Measurements from ENCODE around the gene STX16.

Gene STX16

DNA sequence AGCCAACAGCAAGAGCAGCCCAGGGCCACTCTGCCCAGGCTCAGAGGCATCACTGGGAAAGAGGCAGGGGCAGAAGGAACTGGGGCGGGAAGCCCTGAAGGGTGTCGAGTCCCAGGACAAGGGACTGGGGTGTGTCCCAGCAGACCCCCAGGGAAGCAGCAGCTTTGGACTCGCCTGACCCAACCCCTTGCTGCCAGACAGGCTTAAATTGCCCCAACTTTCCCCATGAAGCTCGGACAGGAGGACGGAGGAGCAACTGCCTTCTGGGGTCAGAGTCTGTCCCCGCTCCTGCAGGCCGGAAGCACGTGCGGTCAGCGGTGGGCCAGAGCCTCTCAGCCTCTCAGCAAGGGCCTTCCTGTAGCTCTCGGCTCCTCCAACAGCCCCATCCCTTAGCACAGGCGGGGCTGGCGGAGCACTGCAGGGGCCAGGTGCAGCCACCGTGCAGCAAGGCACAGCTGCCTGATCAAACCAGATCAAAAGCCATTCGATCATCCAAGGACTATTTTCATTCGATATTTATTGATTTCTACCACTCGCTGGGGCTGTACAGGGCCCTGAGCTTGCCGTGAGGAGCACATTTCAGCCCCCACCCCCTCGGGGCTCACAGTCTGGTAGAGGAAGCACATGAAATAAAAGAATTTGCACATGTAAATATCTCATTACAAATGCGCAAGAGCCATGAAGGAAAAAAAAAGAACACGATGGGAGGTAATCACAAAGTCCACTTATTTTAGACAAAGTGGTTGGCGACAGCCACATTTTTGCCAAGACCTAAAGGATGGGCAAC, 31.8 kb upstream of the STX16 start:
- DNase-seq = no peak

- no peak for DNase-seq
Measured at GRCh38 chr20:58619864-58620431, 31.1 kb upstream of the STX16 start.

DNA sequence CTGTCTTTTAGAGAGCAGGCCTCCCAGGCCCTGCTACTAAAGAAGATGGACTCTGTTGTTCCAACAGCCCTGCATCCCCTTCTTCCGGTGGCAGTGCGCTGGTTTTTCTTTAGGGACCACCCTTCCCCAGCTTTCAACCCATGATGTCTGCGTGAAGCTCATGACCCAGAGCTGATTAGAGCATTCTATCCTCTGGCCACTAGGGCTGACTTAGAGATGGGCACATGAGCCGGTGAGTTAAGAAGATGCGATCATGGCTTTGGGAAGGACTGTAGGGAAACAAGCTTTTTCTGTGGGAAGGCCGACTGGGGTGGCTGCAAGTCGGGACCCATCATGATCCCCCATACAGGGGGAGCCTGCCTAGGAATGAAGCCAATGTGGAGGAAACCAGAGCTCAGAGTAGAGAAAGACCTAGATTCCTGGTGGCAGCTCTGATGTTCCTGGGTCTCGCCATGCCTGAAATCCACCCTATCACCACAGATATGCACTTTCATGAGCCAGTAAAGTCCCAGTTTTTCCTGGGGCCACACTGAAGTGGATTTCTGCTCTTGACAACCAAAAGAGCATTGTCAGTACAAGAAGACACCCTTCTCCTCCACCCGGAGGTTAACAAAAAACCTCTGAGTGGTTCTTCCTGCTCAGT, 29.1 kb upstream of the STX16 start:
- no peak for DNase-seq

DNA sequence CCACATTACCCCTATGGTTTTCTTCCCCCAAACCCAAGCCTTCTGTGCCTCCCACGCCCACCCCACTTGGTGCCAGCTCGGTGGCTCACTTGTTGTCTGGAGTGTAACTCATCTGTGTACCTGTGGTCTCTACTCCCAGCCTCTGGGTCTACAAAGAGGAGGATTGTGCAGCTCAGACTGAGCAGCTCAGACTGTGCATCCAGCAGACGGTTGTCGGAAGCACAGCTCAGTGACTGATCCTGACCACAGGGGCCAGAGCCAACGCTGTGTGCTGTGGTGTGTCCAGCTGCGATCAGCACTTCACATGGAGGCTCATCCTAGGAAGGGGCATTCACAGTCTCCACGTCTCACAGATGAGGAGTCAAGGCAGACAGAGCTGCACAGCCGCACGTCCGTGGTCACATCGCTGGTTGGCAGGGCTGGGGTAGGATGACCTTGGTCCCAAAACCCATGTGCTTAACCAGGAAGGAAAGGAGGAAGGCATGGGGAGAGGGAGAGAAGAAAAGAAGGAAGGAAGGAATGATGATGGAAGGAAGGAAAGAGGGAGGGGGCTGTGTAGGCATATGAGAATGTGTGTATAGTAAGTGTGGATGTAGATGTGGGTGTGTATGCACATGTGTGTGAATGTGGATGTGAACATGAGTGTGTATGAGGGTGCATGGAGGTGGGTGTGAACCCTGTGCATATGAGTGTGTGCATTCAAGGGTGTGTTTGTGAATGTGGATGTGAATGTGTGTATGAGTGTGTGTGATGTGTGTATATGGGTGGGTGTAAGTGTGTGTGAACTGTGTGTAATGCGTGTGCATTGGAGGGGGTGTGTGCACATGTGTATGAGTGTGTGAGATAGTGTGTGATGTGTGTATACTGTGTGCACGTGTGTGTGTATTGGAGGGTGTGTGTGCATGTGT, 28.2 kb upstream of the STX16 start:
- no peak for DNase-seq

DNA sequence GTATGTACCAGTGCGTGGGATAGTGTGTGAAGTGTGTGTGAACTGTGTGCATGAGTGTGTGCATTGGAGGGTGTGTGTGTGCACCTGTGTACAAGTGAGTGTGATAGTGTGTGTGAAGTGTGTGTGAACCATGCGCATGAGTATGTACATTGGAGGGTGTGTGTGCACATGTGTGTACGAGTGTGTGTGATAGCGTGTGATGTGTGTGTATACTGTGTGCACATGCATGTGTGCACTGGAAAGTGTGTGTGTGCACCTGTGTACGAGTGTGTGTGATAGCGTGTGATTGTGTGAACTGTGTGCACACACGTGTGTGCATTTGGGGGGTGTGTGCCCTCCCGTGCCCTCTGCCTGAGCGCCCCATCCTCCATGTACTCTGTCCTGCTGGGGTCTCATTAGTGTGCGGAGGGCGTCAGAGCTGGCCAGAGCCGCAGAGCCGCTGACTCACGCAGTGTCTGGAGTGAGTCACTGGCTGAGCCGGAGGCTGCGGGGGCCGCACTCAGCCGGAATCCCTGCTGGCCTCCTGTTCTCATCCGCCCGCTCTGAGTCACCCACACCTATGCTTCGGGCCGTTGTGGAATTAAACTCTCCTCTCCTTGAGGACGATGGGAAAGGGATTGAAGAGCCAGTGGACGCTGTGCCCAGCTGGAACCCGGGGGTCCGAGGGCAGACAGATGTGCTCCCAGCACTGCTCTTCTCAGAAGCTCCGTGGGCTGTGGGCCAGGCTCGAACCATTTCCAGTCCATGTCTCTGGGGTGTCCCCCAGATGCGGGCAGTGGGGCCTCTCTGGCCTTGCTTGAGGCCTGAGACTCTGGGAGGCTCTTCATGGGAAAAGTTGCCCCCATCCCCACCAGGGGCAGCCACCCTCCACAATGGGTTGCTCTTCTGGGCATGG, 27.3 kb upstream of the STX16 start:
- no peak for DNase-seq

- DNase-seq = no peak
Measured at GRCh38 chr20:58624687-58625086, 26.4 kb upstream of the STX16 start.

DNA sequence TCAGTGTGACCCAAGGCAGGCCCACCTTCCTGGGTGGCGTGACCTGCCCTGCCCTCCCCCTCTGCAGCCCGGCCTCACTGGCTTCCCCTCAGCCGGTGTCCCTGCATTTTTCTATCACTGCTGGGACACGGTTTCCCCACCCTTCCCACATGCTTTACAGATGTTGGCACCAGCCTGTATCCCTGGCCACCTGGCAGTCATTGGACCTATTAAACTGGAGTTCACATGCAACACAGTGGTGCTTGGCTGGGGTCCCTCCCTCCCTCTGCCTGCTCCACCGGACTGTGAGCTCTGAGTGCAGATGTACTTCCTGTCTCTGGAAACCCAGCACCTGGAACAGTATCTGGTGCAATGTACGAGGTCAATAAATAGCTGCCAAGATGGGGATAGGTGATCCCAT, 25.5 kb upstream of the STX16 start:
- no peak for DNase-seq

- DNase-seq = no peak
Measured at GRCh38 chr20:58626051-58626450, 25.0 kb upstream of the STX16 start.

- DNase-seq = no peak
Measured at GRCh38 chr20:58627212-58628072, 23.6 kb upstream of the STX16 start.

DNA sequence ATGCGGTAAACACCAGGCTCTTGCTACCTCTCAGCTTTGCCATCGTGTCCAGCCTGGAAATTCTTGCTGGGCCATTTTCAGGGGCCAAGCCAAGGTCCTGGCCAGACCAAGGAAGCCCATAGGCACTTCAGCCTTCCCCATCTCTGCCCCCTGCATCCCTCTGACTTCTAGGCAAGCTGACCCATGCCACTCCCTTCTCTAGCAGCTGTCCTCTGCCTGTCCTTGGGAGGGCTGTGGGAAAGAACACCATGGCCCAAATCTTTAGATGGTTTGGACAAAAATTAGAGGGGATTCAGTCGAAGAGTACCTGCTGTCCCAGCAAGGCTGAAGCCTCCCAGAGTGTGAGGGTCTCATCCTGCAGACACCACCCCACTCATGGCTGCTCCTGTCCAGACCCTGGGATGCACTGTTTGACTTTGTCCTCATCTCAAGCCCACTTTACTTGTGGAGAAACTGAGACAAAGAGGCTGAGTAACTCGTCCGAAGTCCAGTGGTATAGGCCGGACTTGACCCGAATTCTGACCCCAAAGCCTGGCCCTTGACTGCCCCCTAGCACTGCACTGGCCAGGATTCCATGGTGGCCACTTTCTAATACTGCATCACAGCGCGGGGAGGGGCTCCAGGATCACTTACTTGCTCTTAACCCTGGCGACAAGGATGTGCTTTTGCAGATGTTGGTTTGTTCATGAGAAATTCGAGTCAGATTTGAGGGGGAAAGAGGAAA, 22.4 kb upstream of the STX16 start:
- no peak for DNase-seq

- no peak for DNase-seq
Measured at GRCh38 chr20:58629215-58629580, 21.9 kb upstream of the STX16 start.

DNA sequence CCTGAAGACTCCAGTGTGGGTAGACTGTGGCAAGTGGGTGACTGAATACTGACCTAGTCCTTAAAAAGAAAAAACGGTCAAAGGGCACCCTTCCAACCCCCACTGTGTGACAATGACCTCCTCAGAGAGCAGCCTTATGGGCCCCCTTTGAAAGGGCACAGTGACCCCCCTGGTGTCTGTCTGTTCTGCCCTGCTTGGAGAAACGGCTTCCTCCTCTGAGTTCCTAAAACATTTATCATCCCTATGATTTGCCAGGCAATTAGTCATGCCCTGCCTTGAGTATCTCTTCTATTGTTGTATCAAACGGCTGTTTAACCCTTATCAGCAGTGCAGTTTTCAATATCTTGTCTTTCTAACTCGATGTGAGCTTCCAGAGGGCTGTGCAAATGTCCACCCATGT, 21.0 kb upstream of the STX16 start:
- no peak for DNase-seq

DNA sequence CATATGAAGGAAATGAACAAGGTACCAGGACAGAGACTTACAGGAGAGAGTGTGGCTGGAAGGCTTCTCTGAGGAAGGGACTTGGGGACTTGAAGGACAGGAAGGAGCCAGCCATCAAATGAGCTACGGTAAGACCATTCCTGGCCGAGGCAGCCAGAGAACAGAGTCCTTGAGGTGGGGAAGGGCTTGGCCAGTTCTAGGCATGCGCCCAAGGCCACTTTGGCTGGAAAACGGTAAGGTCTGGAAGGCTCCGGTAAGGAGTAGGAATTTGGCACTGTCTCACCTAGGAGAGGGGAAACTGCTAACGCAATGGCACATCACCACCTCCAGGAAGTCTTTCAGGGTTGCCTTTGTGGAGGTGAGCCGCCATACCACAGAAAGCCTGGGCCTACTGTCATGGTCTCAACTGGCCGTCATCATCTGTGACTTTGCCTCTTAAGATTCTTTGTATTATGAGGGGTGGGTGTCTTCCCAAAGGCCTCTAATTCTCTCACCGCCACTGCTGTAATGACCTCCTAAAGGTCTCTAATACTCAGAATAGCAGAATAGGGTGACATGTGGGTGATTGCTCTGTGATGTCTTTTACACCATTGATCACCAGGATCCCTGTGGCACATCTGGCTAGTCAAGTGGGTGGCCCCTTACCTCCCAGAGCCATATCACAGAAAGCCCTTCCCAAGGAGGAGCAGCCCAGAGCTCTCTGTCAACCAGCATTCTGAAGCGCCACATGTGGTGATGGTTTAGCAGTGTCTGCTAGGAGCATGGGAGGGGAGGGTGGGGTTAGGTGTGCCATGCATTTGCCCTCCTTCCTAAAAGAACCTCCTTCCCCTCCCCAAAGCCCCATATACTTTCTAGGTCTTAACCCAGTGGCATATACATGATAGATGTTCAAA, 17.7 kb upstream of the STX16 start:
- no peak for DNase-seq

DNA sequence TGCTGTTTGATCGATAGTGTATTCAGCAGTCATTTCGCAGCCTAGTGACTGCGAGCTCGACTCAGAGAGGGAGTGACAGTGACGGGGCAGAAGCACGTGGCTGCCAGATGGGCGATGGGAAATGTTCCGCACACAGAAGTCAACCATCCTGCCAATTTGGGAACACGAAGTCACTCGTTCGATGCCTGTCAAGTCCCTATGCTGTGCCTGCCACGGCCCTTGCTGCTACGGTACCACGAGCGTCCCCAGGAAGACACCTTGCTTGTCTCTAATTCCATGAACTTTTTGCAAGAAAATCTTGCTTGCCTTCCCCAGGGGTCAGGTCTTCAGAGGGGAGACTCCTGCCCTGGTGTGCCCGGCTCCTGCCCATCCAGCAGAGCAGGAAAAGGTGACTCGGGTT, 17.0 kb upstream of the STX16 start:
- no peak for DNase-seq

DNA sequence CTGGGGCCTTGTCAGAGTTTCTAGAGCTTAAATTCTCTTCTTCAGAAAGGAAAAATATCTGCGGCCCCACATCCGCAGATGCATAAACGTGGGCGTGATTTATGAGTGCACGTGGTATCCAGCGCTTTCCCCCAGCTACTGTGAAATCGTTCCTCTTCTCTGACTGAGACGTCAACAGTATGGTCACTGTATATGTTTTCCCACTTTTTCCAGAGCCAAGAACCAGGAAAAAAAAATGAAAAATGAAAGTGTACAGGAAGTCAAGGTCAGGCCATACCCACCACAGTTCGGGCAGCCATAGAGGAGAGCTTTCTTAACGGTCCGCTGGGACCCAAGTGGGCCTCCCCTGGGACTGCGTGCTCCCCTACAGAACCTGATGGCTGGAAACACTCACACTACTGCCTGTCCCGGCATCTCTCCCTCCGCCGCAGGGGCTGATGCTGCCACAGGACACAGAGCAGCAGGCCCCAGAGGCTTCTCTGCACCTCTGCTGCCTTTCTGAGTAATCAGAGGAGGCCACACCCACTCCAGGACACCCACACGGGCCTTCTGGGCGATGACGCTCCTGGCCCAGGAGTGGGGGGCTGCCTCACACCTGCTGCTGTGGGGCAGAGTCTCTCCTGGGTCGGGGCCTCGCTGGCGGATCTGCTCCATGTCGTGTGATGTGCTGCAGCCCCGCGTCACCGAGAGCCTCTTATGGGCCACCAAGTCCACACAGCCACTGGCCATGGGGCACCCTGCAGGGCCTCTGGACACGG, 16.4 kb upstream of the STX16 start:
- peak; percentile 24 for DNase-seq

- DNase-seq = no peak
Measured at GRCh38 chr20:58635279-58635665, 15.8 kb upstream of the STX16 start.

DNA sequence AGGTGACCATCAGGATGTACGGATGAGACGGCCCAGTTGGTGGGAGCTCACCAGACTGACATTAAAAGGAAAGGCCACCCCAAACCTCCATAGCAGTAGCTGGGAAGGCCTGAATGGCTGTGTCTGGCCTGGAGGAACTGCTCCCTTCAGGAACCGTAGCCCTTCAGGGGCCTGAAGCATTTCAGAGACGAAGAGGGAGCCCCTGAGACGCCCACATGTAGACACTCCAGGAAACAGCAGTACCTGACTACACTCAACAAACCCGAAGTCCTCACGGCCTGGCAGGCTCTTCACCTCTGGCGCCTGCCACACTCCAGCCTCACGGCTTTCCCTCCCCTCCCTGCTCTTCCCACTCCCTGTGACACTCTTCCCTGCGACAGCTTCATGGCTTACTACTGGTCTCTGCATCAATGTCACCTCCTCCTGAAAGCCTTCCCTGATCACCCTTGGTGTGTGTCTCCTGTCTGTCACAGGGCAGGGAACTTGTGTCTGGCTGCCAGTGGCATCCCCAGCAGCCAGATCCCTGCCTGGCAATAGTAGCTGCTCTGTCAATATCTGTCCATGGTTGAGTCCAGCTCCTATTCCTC, 14.6 kb upstream of the STX16 start:
- DNase-seq = no peak

- DNase-seq = no peak
Measured at GRCh38 chr20:58636983-58637421, 14.1 kb upstream of the STX16 start.
